DMS153 (cell line): ENCODE results near the gene WDR7.
A peak's percentile ranks its signal among the peaks of the same experiment; 100 is the strongest.

Source experiments
- DNase-seq: peaks from one replicate; lab custom pipeline; 2025; lab: John Stamatoyannopoulos, UW

Gene WDR7

GRCh38 chr18:56992777-56993176 is 341.6 kb downstream of the WDR7 start:
- no peak for DNase-seq

- DNase-seq, result no peak
These were observed 344.5 kb downstream of the WDR7 start for GRCh38 chr18:56995579-56996188.

DNA sequence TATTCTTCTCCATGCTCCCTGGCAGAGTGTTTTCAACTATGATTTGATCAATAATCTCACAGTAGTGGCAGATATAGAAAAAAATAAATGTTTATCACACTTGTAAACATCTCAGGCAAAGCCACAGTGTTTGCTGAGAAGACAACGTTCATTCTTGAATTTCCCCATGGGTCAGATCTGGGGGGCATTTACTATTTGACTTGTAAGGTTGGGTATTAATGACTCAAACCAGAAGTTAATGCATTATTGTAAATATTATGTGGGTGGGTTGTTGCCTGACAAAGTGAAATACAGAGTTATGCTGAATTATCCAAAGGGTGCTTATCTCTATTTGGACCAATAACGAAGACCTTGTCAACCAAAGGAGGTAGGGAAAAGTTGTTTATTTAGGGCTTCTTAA is 346.0 kb downstream of the WDR7 start:
- no peak for DNase-seq

DNA sequence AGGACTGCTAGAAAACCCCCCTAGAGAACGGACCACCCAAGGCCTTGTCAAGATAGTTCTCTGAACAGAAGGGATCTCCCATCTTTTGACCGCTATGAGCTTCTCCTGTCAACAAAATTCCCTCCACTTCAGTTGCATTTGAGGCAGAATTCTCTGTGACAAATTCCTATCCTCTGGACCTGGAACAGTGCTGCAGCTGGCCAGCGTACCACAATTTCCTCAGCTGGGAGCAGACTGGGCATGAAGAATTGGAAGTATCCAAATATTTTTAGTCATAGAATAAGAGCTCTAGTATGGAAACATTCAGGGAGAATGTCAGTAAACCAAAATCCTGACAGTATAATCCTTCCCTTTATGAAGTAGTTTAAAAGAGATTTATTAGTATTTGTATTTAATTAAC is 348.7 kb downstream of the WDR7 start:
- DNase-seq, result no peak

- peak; percentile 44 for DNase-seq
These were observed 351.5 kb downstream of the WDR7 start for GRCh38 chr18:57002627-57003026.

DNA sequence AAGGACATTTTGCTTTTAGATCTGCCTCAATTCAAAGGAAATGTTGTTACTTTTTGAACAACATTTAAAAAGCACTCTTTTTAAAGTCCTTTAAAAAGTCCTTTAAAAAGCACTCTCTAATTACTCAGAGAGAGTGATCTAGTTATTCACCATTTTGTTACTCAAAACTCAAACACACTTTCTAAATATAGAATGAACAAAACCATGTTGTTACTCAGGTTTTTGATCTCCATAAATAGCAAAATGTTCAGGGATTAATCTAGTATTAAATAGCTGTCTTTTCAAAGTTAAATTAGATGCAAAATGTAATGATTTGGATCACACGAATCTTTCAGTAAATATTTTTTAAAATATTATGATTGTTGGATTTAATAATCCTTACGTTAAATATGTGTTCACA is 352.2 kb downstream of the WDR7 start:
- DNase-seq, result no peak

DNA sequence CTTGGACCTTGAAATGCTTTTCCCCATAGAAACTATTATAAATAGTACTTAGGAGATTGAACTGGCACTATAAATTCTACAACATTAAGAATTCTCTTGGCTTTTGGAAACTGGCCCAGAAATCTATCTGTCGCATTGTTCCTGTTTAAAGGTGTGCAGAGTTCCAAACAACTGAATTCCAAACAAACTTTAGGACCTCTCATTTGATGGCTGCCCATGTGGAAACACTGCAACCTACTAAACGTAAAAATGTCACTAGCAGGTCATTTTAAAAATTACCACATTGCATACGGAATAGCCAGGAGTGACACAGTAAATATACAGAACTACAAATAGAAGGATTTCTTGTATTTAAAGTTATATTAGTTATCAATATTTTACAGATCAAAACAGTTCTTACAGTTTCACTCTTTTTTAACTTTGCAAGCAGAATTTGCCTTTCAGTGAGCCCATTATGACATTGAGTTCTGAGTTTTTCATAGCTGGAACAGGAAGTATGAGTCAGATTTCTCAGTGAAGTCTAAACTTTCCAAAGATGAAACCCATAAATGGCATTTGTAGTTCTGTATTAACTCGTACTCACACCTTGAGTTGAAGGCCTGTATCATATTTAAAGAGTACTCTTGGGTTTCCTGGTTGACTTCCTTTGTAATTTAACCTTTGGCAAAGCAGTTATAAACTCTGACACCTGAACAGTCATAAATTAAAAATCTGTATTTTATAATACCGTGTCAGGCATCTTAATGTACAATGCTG is 353.4 kb downstream of the WDR7 start:
- peak; percentile 37 for DNase-seq

DNA sequence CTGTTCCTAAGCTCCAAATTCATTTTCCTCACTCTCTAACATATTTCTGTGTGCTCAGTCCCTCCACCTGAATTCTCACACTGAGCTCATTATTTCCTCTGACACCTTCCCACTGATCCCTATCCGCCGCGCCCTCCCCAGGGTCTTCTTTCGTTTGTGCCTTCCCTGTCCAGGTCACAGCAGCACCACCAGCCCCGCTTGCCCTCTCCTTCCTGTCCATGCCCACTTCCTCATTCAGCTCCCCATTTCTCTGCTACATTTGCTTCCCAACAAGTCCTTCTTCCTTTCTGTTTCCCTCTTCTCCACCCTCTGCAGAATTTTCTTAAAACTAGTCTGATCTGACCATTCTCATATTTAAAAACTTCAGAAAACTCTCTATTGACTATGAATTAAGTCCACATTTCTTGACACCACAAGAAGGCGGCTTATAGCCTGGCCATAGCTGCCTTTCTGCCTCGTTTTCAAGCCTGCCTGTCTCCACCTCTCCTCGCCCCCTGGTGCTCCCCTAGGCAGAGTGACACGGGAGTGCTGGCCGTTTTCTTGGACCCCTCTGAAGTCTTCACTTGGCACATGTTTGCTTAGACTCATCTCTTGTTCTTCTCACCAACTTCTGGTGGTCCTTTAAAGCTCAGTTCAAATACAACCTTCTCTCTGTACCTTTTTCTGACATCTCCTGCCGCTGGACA is 357.0 kb downstream of the WDR7 start:
- no peak for DNase-seq

DNA sequence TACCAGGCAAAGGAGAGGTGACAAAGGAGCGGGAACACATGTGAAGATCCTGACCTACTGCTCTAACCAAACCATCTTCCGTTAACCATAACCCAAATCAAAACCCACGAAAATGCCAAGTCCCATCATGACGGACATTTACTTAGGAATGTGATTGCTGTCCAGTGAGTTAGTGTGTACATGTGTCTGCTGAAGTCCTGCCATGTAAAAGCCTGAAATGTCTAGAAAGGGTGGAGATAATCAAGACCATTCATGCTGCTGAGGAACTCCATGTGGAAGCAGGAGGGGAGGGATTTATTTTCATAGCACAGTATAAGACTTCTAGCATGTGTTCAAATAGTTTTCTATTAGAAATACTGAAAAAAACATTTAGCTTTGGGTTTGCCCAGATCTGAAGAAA is 358.7 kb downstream of the WDR7 start:
- DNase-seq, result no peak

- DNase-seq, result no peak
These were observed 363.7 kb downstream of the WDR7 start for GRCh38 chr18:57014772-57015413.

DNA sequence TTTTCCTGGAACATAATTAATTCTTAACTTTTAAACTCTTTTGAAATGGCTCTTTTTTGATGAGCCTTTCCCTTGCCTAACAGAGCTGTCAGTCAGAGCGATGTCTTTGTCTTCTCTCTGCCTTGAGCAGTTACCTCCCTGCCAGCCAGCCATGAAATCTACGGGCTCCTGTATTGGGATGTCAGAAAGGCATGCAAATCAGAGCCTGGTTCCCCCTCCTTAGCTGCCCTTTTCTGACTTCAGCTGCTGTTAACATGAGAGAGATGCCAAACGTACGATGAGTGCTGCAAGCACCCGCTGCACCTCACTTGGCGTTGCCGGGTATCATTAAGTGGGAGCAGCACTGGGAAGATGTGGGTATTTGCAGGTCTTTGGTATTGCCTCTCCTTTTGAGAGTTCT is 364.3 kb downstream of the WDR7 start:
- DNase-seq, result no peak

GRCh38 chr18:57018845-57019244 is 367.7 kb downstream of the WDR7 start:
- DNase-seq, result no peak

GRCh38 chr18:57022716-57023115 is 371.6 kb downstream of the WDR7 start:
- no peak for DNase-seq

DNA sequence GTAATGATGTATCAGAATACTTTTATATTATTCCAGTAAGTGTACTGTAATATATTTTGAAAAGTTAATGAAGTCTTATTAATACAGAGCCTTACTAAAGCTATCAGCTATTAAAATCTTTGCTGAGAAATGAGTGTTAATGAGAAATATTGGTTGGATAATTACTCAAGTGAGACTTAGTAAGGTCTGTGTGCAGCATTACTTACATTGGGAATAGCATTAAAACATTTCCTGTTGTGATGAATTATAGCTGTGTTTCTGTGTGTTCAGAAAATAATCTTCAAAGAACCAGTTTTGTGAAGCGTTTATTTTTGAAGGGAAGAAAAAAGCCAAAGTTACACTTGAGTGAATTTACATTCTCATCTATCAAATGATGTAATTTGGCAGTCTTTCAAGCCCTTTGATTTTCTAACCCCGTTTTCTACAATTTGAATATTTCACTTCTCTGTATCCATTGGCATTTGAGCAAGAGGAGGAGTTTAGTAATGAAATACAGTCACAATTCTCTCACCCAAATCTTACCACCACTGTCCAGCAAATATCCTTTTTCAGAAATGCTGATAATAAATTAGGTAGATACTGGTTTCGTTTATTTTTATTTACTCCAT is 372.2 kb downstream of the WDR7 start:
- no peak for DNase-seq

DNA sequence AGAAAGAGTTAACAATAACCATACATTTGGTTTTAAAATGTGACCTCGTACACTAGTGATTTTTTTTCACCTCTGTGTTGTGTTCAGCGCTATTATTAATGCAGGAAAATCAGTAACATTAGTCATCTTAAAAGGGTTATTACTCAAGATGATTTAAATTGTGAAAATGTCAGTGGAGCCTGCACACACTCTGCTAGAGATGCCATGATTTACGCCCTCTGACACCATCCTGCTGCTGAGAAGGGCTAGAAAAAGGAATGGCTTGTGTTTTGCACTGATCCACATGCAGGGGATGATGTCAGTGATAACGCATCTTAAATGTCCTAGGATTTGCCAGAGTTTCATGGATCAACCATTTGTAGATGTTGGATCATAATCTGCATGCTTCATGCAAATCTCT is 374.4 kb downstream of the WDR7 start:
- DNase-seq, result no peak

DNA sequence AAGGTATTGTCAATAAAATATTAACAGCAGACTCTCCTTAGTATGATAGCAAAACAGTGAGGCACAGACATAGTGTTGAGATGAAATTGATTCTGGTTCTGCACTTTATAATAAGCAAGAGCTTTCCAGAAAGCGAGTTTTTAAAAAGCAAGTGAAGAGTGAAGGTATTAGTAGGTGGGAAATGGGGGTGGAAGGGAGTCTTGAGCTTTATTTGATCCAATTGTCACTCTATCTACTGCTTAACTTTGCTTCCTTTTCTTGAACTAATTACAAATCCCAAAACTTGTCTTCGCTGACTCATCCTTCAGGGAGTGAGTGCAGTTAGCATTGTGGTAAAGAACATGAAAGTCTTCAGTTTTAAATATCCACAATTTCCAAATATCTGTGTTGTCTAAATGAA is 375.2 kb downstream of the WDR7 start:
- no peak for DNase-seq

DNA sequence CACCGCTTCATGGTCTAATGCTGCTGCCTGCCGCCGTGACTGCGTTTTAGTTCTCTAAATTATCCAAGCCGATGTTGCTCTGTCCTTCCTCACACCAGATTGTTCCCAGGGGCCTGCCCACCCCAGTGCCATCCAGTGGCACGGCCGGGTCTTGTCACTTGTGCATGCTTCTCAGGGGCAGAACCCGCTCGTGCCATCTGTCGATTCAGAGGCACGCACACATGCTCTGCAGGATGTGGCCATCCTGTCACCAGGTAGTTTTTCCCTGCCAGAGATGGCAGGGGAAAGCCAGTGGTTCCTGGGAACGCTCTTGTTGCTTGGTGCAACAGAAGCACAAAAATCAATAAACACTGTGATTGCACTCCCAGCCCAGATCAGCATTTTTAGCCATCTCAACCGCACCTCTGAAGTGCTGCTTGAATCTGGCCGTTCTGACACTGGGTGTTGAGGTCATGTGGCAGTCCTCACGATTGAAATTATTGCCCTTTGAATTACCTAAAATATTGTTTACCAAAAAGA is 376.1 kb downstream of the WDR7 start:
- peak; percentile 67 for DNase-seq

GRCh38 chr18:57029761-57030160 is 378.6 kb downstream of the WDR7 start:
- peak; percentile 61 for DNase-seq

DNA sequence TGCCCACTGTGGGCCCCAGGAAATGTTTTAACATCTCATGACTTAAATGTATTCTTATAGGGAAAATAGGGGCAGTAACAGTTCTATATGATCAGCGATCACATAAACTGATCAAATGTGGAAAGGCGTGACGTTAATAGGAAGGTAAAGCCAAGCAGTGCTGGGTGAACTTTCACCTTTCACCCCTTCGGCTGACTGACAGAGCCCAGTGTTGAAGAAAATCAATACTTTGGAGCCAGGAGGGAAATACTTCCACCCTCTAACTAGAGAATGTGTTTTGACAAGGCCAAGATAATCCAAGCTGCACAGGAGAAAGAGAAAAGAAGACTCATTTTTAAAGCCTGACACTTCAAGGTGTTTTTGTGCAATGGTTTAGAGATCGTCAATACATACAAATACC is 379.3 kb downstream of the WDR7 start:
- no peak for DNase-seq

DNA sequence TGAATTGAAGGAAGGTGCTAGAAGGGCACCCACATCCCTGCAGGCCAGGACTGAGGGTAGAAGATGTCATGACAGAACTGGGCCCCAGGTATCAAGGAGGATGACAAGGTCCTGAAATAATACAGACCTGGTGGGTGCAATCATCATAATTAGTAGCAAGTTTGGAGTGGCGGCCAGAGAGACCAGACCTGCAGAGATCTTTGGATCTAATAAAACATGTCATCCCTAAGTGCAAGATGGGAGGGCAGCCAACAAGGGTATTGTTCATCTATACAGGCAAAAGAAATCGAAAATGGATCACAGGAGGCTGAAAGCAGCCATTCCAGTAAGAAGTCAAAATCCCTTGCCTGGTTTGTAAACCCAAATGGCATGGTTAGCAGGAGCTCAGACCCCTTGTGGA is 384.4 kb downstream of the WDR7 start:
- no peak for DNase-seq

DNA sequence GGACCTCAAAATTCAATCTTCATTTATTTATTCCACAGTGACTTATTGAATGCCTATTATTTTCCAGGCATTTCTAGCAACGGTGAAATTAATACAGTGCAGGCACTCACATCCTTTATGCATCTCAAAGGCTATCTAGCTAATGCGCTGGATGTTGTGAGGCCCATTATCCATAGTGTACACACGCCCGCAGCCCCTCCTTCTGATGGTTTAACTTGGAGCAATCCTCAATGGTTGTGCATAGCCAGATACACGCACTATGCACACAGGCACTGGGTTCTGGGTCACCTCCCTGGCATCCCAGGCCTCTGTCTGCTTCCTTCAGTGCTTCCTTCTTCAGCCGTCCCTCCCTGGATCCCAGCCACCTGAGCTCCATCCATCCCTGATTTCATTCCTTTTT is 387.2 kb downstream of the WDR7 start:
- no peak for DNase-seq

DNA sequence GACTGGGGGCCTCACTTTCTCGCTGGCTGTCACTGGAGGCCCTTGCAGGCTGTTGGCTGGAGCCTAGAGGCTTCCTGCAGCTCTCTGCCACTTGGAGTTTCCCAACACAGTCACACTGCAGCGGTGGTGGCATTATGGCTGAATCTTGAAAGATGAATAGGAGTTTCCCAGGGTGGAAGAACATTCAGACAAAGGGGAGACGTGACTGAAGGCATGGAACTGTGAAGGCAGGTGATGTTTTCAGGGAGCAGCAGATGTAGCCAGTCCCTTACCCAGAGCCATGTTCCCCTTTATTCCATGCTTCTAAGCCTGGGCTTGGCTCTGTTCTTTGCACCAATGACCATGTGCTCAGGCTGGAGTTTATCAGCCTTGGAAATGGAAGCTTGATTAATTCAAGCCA is 389.0 kb downstream of the WDR7 start:
- no peak for DNase-seq
